D341Med (cell line): ENCODE measurements around the gene RNASE4.

Source experiments
- DNase-seq: peaks from one replicate; pipeline ENCODE4 v3.0.0; 2012; ENCODE audit warnings: low spot score

The RNASE4 gene

DNA sequence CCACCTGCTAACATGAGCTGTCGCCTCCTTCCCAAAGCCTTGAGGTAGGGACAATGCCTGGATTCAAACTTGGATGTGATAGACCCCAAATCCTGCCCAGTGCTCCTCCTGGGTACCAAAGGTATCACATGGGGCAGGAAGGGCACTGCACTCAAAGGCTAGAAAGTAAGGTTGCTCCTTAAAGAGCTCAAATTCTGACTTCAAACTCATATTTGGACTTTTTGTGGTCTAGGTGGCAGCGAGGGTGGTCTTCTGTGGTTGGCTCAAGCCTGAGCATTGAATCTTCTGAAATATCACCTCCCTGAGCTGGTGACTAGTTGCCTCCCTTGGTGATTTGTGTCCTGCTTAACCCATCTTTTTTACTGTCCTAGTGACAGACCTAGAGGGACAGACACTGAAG lies 8.3 kb upstream of the RNASE4 start:
- DNase-seq, result no peak

DNA sequence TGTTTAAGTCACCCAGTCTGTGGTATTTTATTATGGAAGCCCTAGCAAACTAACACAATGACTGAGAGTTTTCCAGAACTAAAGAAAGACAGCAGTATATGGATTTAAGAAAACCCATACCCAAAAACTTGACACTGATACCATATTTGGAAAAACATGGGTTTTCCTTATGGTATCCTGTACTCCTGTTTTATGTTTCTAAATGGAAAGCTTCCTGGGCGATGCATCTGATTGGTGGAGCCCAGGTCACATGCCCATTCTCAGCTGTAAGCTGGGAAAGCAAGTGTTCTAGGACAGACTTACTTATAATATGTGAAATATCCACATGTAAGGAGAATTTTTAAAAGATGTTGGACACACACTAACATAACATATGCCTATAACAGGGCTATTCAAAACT lies 4.5 kb upstream of the RNASE4 start:
- DNase-seq, result no peak

DNA sequence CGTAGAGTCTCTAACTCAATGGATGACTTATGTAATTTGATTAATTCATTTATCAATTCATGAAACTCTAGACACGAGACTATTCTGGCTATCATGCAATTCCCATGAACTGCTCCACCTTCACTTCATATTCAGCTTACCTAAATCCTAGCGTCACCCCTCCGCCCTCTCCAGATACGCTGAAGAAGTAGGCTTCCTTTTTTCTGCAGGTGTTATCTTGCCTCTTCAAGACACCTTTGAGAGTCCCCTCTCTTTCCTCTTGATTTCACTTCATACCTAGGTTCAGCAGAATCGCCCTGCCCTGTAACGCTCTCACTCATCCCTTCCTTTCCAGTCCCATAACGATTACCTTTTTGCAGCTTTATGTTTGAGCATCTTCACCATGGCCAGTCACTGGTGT lies 4.0 kb upstream of the RNASE4 start:
- no peak for DNase-seq

DNA sequence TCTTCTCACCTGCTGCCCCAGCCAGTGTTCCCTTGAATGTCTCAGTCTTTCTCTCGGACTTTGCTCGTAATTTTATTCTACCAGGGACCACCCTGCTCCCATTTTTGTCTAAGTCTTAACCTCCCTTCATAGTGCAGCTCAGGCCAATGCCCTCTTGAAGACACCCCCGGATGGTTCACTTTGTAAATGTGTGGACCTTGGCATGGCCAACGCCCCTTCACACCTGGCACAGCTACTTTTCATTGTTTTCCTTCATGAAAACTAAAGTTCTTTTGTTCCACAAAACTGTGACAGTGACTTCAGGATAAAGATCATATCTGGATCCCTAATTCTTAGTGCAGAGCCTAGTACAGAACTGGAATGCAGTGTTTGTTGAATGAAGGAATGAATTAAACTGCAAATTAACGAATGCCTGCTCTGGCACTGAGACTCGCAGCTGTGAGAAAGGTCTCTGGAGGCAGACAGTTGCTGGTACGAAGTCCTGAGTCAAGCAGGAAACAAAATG lies 3.5 kb upstream of the RNASE4 start:
- peak; percentile 52 for DNase-seq

DNA sequence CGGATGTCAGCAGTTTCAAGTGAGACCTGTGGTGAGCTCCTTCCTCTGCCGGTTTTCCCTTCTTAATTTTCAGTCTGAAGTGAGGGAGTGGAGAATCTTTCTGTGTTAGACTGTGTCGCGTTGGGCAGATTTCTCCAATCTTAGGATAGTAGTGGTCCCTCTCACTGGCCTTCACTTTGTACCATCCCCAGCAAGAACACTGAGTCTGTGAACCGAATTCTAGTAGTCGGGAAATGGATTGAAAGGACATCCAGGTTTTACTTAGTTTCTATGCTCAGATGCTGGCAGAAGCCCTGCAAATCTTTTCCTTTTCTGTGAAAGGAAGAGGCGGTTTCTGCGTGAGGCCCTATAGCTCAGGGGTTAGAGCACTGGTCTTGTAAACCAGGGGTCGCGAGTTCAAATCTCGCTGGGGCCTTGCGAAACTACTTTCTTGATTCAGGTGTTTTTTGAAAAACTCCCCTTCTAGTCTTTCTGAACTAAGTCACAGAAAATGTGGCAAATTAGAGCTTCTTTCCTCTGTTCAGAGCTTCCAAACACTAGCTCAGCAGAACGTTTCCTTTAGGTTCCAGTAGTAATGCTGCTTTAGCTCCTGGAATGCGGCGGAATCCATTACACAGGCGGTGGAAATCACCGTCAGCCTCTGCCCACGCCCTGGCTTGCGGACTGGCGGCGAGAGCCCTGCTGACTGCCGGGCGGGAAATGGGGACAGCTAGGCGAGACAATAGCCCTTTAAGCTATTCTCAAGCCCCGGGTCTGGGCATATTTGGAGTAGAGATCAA lies 2.8 kb upstream of the RNASE4 start:
- peak; percentile 55 for DNase-seq

DNA sequence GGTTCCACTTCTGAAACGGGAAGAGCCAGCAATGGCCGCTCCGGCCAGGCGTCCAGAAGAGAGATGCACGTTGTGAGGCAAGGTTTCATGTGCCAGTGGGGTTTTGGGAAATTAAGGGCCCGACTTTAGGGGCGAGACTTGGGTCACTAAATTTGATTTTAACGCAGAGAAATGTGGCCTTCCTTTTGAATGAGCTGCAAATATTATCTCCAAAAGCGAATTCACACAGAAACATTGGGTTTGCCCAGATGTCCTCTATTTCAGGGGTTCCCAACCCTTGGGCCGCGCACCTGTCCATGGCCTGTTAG lies 2.3 kb upstream of the RNASE4 start:
- DNase-seq, result no peak

DNA sequence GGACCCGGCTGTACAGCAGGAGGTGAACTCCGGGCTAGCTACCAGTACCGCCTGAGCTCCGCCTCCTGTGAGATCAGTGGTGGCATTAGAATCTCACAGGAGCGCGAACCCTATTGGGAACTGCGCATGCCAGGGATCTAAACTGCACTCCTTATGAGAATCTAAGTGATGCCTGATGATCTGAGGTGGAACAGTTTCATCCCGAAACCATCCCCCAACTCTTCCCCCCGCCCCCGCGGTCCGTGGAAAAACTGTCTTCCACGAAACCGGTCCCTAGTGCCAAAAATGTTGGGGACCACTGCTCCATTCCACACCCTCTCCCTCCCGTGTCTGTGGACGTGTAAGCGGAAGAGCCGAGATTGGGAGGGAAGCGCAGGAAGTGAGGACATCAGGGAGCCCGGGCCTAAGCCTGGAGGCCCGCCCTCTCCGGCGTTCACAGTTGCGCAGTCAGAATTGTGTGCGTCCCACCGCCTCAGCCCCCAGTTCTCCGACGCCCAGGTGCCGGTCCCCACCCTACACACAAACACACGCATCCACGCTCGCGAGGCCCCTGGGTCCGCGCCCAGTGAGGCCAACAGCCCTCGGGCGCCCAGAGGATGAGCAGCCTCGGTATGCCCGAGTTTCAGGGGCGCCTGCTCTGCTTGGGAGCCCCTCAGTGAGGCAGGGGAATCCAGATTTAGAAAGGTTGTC lies 1.8 kb upstream of the RNASE4 start:
- peak; percentile 87 for DNase-seq

DNA sequence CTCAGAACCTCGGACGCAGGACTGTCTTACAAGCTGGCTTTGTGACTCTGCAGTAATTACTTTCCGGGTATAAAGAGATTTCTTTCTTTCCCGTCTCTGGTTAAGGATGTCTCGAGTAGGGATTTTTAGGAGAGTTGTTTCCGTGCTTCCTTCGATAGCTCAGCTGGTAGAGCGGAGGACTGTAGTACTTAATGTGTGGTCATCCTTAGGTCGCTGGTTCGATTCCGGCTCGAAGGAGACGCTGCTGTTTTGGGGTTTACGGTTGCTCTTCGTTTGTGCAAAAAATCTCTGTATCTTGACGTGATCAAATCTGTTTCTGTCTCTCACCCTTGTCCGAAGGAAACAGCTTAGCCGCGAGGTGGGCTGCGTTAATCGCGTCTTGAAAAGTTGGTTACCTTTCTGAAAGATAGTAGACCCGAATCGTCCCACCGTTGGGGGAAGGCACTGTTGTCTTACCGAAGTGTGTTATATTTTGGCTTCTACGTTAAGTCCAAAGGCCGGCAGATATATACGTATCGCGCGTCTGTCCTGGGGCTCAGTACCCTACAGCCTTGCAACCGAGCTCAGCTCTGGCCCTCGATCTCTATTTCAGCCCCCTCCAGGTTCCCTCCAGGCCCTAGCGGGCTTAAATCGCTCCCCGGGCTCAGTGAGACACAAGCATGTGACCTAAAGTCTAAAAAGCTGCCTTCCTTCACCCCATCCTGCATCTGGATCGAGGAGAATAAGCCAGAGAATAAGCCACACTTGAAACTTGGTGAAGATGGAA lies 1.1 kb upstream of the RNASE4 start:
- DNase-seq, result peak; percentile 55

DNA sequence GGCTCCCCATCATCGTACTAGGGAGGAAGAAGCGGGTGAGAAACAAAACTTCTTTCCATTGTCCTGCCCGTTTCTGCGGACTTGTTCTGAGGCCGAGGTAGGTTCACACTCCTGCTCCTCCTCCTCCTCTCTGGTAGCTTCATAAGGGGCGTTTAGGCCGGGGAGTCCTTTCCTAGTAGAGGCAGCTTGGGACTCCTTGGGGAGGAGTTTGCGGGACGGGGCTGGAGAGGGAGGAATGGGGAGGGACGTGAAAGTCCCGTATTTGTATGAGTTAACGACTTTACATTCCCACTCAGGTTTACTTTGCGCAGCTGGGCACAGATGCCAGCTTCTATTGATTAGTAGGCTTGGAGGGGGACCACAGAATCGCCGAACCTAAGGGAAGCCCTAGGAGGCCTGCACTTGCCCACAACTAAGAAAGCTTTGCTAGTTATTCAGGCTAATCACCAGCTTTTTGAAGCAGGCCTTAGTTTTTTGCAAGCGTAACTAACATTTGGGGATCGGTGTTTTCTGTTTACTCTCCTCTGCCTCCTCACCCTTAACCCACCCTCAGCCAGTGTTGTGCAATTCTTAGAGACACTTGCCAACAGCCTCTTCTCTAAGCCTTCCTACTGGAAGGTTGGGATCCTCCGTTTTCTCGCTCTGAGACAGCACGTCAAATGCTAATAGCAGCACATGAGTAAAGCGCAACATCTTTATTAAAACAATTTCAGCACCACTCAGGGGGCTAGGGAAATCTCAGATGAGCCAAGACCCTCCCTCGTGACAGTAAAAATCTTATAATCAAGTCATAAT lies 499 bp downstream of the RNASE4 start:
- no peak for DNase-seq

DNA sequence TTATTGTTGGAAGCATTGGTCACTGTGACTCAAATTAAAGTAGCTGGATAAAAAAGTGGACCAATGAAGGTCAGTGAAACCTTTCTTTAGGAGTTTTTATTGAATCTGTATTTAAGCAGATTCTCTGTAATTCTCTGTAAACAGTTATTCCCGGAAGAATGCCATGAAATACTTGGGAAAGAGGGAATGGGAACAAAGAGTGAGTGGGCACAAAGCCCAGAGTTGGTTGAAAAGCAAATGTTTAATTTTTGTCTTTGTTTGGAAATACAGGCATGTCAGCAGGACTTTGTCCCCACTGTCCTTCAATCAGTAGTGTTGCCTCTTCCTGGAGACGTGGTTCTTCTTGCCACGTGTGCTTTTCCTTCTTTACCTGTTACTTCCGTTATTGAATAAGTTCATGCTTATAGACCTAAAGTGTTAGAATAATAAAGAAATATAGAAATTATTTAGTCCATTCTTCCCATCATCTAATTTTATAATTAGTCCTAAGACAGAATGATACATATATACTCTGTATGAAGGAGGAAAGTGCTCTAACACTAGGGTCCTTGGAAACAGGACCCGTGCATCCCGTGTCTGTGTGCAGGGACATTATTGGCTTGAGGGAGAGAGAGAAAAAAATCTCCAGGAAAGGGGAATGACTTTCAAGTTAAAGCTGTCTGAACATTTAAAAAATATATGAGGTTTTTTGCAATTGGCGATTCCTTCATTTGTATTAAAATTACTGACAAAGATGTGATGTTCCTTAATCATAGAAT lies 2.2 kb downstream of the RNASE4 start:
- DNase-seq, result no peak

DNA sequence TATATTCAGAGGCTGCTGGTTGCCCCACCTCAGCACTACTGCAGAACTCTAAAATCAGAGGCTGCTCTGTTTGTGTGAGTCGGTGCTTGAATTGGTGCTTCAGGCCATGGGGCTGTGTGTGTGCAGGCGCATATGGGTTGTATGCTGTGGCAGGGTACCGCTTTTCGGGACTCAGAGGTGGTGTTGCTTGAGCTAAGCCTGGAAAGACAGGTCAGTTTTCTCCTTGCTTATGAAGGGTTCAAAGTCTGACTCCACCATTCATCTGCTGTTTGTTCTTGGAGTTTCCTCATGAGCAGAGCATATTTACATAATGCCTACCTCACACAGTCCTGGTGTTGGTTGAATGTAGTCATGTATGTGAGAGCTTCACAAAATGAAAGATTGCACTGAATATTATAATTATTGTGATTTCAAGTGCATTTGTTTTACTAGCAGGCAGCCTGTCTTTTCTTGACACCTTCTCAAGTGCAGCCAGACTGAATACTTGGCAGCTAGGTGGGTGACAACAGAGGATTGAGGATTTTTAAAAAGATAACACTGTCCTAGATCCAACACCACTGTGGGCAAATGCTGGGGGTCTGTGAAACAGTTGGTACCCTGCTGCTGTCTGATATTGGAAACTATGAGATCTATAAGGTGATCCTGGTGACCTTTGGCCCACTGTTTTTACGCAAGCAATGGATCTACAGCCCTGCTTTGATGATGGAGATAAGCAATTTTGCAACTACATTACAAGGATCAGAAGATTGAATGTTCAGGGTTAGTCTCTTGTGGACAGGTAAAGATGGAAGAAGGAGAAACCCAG lies 3.2 kb downstream of the RNASE4 start:
- no peak for DNase-seq

DNA sequence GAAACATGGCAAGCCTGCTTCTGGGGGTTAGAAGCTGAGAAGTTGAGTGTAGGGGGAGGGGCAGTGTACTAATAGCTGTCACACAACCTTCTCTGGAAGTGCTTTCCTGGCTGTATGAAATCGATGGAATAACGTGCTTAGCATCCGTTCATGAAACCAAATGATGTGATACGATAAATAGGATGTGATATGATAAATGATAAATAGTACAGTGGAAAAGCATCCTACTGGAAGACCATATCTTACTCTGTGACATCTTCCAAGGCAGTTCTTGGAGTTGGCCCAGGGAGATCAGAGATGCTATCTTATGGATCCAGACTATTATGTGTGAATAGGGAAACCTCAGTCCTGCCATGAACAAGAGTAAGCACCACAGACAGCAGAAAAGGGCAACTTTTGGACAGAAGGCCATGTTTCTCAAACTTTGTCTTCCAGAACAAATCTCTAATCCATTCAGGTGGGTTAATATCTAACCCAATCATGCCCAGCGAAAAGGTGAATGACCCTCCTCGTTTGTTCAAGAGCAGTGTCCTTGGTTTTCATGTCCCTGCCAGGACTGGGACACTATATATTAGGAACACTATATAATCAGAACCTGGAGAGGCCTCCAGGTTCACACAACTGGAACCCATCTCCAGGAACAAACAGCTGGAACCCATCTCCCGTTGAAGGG lies 3.9 kb downstream of the RNASE4 start, which contains the start of gene ANG:
ANG (plus strand) TSS at position 598 of the 673 bp plus-strand sequence. CDS start 4,801 bp downstream, outside the sequence.
- DNase-seq, result no peak

DNA sequence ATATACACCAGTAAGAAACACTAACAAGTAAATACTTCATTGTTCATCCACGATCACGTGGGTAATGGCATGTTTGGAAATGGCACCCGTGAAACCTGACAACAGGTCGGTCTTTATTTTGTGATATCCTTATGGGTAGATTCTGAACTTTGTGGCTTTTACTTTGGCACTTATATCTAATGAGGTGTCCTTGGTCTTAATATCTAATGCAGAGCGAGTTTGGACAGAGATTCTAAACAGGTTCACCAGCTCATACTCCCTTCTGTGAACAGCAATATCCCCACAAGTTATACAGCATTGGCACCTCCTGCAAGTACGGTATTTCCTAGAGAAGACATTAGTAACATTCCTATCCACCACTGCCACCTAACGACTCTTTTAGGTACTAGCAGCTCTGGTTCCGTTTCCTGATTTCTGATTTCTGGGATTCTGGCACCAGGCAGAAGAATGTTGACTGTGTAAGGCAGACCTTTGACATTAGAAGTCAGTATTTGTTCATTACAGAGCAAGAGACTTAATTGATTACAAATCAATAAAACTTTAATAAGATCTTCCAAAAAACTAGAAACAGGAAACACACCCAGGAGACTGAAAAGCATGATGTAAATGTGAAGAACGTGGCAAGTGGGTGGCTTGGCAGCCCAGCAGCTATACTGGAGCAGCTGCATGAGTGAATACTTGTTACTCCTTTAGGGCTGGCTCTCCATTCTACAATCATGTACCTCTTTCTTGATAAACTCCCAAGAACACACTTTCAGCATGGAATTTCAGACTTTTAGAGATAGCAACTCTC lies 6.7 kb downstream of the RNASE4 start:
- DNase-seq, result peak; percentile 63

DNA sequence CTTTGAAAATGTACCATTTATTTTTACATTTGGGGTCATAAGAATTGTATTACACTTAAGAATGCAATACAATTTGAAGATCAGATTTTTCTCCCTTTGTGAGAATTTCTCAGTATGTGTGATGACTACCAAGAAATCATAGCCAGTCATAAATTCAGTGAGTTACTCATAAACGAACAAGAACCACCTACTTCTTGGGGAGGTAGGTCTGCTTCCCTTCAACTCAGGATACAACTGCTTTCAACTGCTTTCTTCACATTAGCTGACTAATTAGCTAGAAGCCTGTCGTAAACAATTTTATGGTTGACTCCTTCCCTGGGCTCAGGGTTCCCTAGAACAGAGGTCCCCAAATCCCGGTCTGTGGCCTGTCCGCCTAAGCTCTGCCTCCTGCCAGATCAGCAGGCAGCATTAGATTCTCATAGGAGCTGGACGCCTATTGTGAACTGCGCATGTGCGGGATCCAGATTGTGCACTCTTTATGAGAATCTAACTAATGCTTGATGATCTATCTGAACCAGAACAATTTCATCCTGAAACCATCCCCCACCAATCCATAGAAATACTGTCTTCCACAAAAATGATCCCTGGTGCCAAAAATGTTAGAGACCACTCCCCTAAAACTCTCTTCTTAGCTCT lies 7.9 kb downstream of the RNASE4 start:
- no peak for DNase-seq

DNA sequence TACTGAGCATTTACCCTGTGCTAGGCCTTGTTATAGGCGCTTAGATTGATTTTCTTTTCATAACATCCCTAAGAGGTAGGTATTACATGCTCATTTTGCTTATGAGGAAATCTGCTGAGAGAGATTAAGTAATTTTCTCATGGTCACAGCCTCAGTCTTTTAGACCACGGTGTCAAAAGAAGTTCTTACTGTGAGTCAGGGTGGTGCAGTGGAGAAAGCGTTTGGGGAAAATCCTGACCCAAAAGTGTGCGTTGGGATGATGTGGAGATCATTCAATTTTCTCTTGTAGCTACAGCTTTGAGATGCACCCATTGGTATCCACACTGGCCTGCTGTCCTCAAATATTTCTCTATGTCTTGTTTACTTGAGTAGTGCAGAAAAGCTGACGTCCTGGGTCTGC lies 12.4 kb downstream of the RNASE4 start:
- DNase-seq, result no peak

DNA sequence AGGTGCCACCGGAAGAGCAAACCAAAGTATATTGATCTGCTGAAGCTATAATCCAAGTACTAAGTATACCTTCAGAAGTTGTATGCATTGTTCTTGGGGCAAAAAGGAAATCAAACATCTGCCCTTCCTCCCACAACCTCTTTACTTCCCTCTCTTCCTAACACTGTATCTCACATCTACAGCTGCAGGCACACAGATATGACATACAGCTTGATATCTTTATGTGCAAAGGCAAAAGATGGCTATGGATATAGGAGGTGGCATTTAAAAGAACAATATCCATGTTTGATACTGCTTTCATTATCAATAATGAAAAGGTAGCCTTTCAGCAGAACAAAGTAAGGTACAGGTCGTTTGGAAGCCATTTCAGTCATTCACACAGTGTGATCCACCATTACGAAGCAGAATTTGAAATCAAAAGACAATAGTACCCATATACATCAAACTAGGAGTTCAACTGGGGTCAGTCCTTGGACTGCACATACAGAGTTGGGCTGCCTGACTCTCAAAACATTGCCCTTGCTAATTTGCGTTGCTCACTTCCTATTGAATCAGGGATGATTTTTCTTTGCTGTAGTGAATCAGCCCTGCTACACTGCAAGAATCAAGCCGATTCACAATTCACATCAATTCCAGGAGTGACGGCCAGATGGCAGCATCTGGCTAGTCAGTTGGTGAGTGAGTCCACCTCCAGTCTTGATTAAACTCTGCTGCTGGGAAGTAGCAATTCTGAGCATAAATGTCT lies 13.1 kb downstream of the RNASE4 start:
- DNase-seq, result peak; percentile 68

DNA sequence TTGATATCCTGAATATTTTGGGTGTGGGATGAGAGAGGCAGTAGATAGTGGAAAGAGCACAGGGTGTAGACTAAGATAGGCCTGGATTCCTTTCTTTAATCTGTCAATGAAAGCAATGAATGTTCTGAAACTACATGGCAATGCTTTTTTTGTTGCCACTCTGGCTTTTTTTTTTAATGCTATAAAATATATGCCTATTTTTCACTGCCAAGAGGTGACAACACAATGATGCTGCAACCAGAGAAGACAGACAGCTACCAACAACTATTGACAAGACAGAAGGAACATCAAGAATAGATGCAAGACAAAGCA lies 13.6 kb downstream of the RNASE4 start:
- no peak for DNase-seq

DNA sequence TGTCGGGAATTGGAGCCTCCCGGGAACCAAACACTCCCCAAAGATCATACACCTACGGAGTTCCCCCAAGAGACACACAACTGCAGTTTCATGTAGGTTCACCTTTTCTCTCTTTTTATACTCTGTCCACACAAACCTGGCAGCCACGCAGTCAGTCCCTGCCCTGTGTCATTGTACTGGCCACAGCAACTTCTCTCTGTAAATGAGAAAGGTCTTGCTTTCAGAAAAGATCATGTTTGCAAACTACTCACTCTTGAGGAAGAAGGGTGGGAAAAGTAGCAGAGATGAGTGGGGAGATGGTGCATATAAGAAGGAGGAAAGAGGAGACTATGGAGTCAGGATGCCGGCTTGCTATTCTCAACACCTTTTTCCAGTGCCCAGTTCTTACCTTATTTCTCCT lies 14.6 kb downstream of the RNASE4 start:
- no peak for DNase-seq
